ENCODE data around the gene HCN4. TPM values are rescaled to one million over a fixed set of nuclear protein-coding genes. Genes with fewer than 3 reads are reported as not detected.

Gene HCN4
- total and polyA plus RNA-seq, 2 of the 8 experiments (the other 6 are each of a cell fraction or from before 2014, with no cell fraction given), result 3.7 to 8.5 TPM

GRCh38 chr15:73357999-73358665, 10.6 kb downstream of the HCN4 start (continued):
- TF ChIP-seq CTCF (IDR thresholded peaks at IDR 0.05; ENCODE audit: control extremely low read depth in 1 of 3, insufficient read depth in 1 of 3, low read depth in 1 of 3, low read length in 3 of 3) (no peak), E2F6 (IDR thresholded peaks at IDR 0.05) (no peak), KDM1A (IDR thresholded peaks at IDR 0.05; ENCODE audit: borderline replicate concordance, low read length) (no peak), KDM4A (IDR thresholded peaks at IDR 0.05; ENCODE audit: low read depth, low read length, severe bottlenecking) (no peak)
